Ramos (cell line): Measurements from ENCODE around the gene NPBWR2.

Experiments used
- in situ Hi-C: fragments of 300-500 bp; cut with MboI; formaldehyde crosslinking; loops from one replicate; pipeline ENCODE4 v1.14.3; 2022; ENCODE audit warnings: low sequenced_read_pairs; ENCODE audit not compliant: unreplicated experiment

Gene NPBWR2

GRCh38 chr20:64064145-64064698 lies 43.1 kb downstream of the NPBWR2 start:
- in situ Hi-C loops, result no loop called here

DNA sequence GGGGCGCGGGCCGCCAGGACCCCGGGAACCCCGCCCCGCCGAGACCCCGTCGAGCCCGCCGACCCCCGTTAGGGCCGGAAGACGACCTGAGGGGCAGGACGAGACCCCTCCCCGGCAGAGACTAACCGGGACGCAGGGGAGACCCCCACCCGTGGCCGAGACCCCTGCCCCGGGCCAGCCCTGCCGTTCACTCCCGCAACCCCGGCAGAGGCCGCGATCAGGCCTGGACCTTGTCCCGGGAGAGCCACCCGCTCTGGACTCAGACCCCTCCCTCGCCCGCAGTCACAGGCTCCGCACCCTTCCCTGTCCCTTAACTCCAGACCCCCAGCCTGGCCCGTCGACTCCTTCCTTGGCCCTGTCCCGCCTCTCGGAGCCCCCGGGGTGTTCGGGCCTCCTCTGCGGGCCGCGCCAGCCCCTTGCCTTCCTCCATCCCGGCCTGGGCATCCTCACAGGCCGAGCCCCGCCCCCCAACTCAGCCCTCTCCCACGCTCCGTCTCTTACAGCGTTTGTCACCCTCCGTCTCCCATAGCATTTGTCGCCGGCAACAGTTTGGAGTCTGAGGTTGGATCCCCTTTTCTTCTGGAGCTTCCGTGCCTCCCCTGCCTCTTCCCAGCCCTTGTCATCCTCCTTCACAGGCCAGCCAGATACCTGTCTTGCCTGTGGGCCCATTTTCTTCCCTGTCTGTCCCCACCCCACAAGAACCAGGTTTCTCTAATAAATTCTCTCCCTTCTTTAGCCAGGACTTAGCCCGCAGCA lies 43.8 kb downstream of the NPBWR2 start:
- in situ Hi-C loops, result no loop called here

DNA sequence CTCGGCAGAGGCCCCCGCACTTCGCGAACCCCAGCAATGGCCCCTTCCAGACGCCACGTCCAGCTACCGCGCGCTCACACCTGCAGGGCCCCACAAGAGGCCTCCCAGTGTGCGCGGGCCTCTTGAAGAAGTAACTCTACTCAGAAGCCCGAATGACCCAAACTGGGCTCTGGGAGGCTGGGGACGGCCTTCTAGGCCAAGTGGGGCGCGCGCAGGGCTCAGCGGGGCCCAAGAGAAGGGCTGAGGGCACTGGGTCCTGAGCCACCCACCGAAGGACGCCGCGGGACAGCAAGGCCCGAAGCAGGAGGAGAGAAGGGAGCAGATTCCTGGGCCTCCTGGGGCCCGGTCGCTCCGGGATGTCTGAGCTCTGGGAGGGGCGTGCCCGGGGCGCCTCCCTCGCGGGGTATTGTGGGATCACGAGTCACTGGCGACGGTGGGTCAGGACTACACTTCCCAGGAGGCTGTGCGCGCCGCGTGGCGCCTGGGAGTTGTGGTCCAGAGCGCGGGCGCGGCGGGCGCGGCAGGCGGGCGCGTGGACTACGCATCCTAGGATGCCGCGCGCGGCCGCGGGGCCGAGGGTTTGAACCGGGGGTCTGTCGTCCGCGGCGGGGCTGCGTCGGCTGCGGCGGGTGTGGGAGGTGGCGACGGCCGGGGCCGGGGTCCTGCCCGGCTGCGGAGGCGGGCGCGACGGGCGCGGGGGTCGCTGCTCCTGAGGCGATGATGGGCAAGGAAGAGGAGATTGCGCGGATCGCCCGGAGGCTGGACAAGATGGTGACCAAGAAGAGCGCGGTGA lies 44.6 kb downstream of the NPBWR2 start, which contains the start of gene TCEA2:
Gene TCEA2 (plus strand): TSS at position 603 of the 793 bp plus-strand sequence. CDS start 115 bp downstream, at position 718.
- in situ Hi-C loops, result no loop called here

GRCh38 chr20:64062276-64062595 lies 45.1 kb downstream of the NPBWR2 start:
- in situ Hi-C loops, result no loop called here

- in situ Hi-C loops, result no loop called here
These were observed 48.8 kb downstream of the NPBWR2 start for GRCh38 chr20:64058536-64058935.

- in situ Hi-C loops, result no loop called here
These were observed 49.5 kb downstream of the NPBWR2 start for GRCh38 chr20:64057628-64058498.

DNA sequence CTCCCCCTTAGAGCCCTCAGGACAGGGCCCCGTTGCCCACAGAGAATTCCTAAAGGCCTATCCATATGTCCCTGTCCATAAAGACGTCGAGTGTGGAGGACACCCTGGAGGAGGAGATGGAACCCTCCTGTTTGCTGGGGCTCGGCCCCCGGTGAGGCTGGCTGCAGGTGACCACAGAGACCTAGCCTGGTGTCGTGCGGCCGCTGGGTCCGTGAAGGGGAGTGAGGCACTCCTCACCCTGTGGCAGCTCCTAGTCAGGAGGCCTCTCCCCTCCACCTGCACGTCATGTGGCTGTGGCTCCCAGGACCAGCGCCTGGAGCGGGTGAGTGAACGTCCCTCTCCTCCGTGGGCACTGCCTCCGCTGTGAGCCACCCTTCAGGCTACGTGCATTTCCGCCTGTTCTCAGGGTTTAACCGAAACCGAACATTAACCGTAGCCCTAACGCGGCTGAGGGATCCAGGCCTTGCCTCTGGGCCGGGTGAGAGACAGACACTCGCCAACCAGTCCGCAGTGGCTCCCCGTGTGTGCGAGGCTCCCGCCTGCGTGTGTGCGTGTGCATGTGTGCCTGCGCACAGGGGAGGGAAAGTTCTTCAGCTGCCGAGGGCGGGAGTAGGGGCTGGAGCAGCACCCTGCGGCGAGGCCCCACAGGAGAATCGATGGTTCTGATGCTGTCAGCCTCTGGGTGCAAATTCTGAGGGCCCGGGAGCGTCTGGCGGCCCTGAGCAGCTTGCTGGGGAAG lies 50.3 kb downstream of the NPBWR2 start:
- in situ Hi-C loops, result no loop called here

GRCh38 chr20:64056639-64056888 lies 50.8 kb downstream of the NPBWR2 start:
- in situ Hi-C loops, result no loop called here

DNA sequence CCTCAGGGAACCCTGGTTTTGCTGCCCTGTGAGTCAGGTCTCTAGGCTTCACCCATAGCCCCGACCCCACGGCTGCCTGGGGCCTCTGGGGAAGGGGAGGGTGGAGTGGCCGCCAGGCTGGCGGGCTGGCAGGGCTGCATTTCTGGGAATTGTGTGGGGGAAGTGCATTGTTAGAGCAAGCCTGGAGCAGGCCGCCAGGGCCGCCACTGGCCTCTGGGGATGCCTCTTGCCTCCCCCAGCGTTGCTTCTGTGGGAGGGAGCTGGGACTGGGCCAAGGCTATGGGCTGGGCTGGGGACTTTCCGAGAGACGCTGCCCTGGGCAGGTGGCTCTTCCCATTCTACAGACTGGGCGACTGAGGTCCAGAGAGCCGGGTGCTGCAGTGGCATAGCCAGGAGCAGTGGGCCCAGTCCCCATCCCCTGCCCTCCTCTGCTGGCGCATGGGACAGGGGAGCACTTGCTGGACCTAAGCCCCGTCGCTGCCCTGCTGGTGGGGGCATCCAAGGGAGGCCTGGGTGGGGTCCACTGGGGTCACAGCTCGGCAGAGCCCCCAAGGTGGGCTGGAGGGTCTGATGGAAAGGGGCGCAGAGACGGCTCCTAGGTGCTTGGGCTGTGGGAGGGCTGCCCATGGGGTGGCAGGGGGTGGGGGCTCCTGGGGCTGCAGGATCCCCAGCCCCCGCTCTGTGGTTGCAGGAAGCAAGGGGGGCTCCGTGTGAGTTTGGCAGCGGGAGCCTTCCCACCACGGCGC lies 51.3 kb downstream of the NPBWR2 start:
- in situ Hi-C loops, result no loop called here

GRCh38 chr20:64055396-64055892 lies 51.9 kb downstream of the NPBWR2 start:
- in situ Hi-C loops, result no loop called here

DNA sequence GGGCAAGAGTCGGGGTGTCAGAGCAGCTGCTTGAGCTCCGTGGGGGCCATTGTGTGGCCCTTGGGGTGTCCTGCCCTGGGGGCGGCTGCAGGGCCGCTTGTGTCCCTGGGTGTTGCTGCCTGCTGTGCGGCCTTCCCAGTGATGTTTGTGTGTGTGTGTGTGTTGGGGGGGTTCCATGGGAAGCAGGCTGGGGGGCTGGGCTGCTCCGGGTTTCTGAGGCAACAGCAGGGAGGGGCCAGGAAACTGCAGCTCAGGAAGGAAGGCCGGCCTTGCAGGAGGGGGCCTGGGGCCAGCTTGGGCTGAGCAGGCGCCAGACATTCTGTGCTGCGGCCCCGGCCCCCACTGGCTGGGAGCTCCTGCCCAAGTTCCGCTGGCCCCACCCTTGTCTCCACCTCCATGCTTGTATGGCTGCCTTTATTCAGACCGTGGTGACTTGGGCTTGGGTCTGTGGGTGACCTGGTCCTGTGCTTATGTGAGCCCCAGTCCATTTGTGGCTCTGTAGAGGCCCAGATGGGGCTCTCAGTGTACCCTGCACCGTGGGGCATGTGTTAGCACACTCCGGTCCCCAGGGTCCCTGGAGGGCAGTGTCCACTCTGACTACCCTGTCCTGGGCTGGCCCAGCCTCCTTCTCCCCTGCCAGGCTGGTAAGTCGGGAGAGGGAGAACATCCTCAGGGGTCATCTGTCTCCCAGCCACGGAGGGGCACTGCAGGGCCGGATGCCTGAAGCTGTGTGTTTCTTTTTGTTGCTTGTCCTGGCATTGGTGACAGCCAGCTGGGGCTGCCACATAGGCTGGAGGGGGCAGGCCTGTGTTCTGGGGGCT lies 53.3 kb downstream of the NPBWR2 start:
- in situ Hi-C loops, result no loop called here
